Neural crest cell (in vitro differentiated cells): ENCODE measurements around the gene LILRA2. TPM values are rescaled to one million over a fixed set of nuclear protein-coding genes. Genes with fewer than 3 reads are reported as not detected.
"Not testable (repeated sequence)": the region's sequence is repeated elsewhere in the genome, so short reads cannot be mapped to it uniquely, and the experiment has no call there.

Experiments
- DNase-seq: peaks from one replicate; pipeline ENCODE4 v3.0.0; 2021; ENCODE audit warnings: low read depth, mixed read lengths, low spot score
- H3K27ac Mint-ChIP-seq: one replicate; pipeline ENCODE4 v1.8.0; 2021; ENCODE audit warnings: mild to moderate bottlenecking, mixed read lengths; ENCODE audit not compliant: unreplicated experiment
- H3K27me3 Mint-ChIP-seq: 2 replicates; pipeline ENCODE4 v1.8.0; 2021; ENCODE audit warnings: low read depth, mild to moderate bottlenecking, mixed read lengths
- H3K36me3 Mint-ChIP-seq: 2 replicates; pipeline ENCODE4 v1.8.0; 2021; ENCODE audit warnings: low read depth, mild to moderate bottlenecking, mixed read lengths
- H3K4me1 Mint-ChIP-seq: 2 replicates; pipeline ENCODE4 v1.8.0; 2021; ENCODE audit warnings: mixed read lengths
- H3K4me3 Mint-ChIP-seq: one replicate; pipeline ENCODE4 v1.8.0; 2021; ENCODE audit warnings: mild to moderate bottlenecking, mixed read lengths
- H3K9me3 Mint-ChIP-seq: 2 replicates; pipeline ENCODE4 v1.8.0; 2021; ENCODE audit warnings: mixed read lengths
- total RNA-seq: library from RNA; stranded (reverse); gene quantifications from 2 replicates; pipeline ENCODE4 v1.2.1, GENCODE V29; 2021
- TF ChIP-seq, protein P1 (sequence below): fragments of 200-600 bp; sonication (generic); conservative IDR thresholded peaks from 2 replicates; pipeline ENCODE4 v1.5.0; 2021; ENCODE audit warnings: antibody characterized with exemption, mild to moderate bottlenecking

LILRA2 gene
- total RNA-seq, 1 donor from 2014 or later, result not detected

DNA sequence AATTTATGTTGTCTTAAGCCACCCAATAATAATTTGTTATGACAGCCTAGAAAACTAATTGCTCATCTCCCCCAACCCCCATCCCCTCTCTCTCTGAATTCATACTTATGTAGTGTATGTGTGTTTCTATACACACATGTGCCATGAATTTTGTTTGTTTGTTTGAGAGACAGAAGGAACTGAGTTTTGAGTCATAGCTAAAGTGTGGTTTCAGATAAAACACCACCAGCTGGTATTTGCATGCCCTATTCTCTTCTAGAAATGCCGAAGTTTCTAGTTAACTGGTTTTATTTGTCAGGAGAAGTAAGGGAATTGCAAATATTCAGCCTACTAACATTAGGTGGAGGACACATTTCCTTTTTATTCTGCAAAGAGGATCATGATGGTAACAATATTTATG lies 17.4 kb upstream of the LILRA2 start:
- DNase-seq, result no peak
- Mint-ChIP-seq H3K36me3 (peaks cover 6% of the 10 kb centered on the region), H3K4me3 (no peak overlapping the region), H3K27me3 (no peaks in the 10 kb centered on the region), H3K4me1 (no peaks in the 10 kb centered on the region), H3K27ac (no peak overlapping the region), H3K9me3 (peaks cover 15% of the 10 kb centered on the region)
- TF ChIP-seq, protein P1, sequence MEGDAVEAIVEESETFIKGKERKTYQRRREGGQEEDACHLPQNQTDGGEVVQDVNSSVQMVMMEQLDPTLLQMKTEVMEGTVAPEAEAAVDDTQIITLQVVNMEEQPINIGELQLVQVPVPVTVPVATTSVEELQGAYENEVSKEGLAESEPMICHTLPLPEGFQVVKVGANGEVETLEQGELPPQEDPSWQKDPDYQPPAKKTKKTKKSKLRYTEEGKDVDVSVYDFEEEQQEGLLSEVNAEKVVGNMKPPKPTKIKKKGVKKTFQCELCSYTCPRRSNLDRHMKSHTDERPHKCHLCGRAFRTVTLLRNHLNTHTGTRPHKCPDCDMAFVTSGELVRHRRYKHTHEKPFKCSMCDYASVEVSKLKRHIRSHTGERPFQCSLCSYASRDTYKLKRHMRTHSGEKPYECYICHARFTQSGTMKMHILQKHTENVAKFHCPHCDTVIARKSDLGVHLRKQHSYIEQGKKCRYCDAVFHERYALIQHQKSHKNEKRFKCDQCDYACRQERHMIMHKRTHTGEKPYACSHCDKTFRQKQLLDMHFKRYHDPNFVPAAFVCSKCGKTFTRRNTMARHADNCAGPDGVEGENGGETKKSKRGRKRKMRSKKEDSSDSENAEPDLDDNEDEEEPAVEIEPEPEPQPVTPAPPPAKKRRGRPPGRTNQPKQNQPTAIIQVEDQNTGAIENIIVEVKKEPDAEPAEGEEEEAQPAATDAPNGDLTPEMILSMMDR, result no peak

DNA sequence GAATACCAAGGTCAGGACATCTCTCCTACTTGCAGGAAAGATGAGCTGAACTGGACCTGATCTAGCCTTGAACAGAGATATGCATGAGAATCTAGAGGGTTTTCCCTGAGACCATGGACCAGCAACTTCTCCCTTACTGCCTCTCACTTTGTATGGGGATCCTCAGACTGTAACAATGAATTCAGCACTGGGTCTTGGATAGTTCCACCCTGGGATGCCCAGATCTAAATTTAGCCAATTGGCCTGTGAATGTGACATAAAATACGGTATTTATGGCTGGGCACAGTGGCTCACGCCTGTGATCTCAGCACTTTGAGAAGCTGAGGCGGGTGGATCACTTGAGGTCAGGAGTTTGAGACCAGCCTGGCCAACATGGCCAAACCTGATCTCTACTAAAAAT lies 15.3 kb upstream of the LILRA2 start:
- no peaks in the 10 kb centered on the region for H3K27me3 Mint-ChIP-seq
- DNase-seq, result no peak
- no peak overlapping the region for H3K4me3 Mint-ChIP-seq
- H3K4me1 Mint-ChIP-seq, result no peaks in the 10 kb centered on the region
- no peak overlapping the region for H3K27ac Mint-ChIP-seq
- peaks cover 9% of the 10 kb centered on the region for H3K9me3 Mint-ChIP-seq
- TF ChIP-seq, protein P1, result no peak
- no peaks in the 10 kb centered on the region for H3K36me3 Mint-ChIP-seq

DNA sequence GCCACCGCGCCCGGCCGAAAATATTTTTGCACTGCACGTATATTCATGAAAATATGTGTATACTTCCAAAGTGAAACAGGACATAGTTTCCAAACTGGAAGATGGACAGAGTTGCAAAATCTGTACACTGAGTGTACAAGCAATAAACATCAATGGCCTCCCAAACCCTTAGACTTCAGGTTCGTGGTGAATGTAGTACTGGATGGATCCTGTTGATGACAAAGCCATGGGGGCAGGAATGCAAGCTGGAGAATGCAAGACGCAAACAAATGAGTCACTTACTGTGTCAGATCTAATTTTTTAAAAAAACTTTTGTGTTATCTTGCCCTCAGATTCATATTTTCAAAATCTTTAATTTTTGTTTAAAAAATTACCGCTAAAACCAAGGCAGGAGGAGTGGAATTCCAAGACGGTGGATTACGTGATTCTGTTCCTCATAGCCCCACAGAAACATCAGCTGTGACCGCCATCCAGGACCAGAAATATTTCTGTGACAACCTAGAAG lies 12.7 kb upstream of the LILRA2 start:
- peaks cover 3% of the 10 kb centered on the region for H3K9me3 Mint-ChIP-seq
- no peak overlapping the region for H3K27ac Mint-ChIP-seq
- no peaks in the 10 kb centered on the region for H3K4me1 Mint-ChIP-seq
- DNase-seq, result no peak
- H3K36me3 Mint-ChIP-seq, result no peaks in the 10 kb centered on the region
- TF ChIP-seq, protein P1, result no peak
- H3K27me3 Mint-ChIP-seq, result no peaks in the 10 kb centered on the region
- H3K4me3 Mint-ChIP-seq, result no peak overlapping the region

DNA sequence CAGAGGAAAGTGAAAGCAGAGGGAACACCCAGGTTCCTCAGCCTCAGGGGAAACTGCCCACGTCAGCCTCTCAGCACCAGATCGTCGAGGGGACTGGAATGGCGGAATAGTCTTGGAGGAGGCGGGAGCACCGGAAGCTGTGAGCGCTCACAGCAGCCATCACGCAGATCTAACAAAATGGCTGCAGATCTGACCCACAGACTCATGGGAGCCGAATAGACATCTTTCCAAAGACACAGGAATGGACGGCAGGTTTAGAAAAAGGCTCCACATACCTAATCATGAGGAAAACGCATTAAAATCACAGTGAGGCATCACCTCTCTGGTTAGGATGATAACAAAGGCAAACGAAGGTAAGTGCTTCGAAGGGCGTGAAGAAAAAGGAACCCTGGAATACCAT lies 11.8 kb upstream of the LILRA2 start:
- Mint-ChIP-seq H3K4me1 (no peaks in the 10 kb centered on the region), H3K27ac (no peak overlapping the region), H3K27me3 (no peaks in the 10 kb centered on the region), H3K4me3 (no peak overlapping the region), H3K9me3 (peaks cover 3% of the 10 kb centered on the region), H3K36me3 (no peaks in the 10 kb centered on the region)
- TF ChIP-seq, protein P1, result no peak
- no peak for DNase-seq

DNA sequence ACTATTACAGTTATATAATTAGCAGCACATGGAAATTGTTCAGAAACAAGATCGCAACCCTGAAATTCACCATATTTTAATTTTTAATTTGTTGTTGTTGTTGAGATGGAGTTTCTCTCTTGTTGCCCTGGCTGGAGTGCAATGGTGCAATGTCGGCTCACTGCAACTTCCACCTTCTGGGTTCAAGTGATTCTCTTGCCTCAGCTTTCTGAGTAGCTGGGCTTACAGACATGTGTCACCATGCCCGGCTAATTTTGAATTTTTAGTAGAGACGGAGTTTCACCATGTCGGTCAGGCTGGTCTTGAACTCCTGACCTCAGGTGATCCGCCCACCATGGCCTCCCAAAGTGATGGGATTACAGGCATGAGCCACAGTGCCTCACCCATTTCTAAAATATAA lies 10.4 kb upstream of the LILRA2 start:
- H3K27me3 Mint-ChIP-seq, H3K4me3 Mint-ChIP-seq, H3K9me3 Mint-ChIP-seq, DNase-seq, H3K27ac Mint-ChIP-seq, H3K36me3 Mint-ChIP-seq, H3K4me1 Mint-ChIP-seq: not testable (repeated sequence)

DNA sequence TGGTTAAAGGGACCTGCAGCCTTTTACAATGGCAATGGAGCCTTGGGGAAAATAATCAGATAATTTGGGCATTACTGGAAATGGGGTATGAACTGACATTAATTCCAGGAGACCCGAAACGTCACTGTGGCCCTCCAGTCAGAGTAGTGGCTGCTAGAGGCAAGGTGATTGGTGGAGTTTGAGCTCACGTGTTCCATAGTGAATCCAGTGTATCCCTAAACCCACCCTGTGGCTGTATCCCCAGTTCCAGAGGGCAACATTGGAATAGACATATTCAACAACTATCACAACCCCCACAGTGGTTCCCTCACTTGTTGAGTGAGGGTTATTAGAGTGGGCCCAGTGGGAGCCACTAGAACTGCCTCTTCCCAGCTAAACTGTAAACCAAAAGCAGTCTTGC lies 3.3 kb upstream of the LILRA2 start:
- H3K36me3 Mint-ChIP-seq, result no peaks in the 10 kb centered on the region
- peaks cover 3% of the 10 kb centered on the region for H3K9me3 Mint-ChIP-seq
- H3K27me3 Mint-ChIP-seq, result no peaks in the 10 kb centered on the region
- no peak for DNase-seq
- TF ChIP-seq, protein P1, result no peak
- H3K4me1 Mint-ChIP-seq, result no peaks in the 10 kb centered on the region
- no peak overlapping the region for H3K27ac Mint-ChIP-seq
- no peak overlapping the region for H3K4me3 Mint-ChIP-seq

DNA sequence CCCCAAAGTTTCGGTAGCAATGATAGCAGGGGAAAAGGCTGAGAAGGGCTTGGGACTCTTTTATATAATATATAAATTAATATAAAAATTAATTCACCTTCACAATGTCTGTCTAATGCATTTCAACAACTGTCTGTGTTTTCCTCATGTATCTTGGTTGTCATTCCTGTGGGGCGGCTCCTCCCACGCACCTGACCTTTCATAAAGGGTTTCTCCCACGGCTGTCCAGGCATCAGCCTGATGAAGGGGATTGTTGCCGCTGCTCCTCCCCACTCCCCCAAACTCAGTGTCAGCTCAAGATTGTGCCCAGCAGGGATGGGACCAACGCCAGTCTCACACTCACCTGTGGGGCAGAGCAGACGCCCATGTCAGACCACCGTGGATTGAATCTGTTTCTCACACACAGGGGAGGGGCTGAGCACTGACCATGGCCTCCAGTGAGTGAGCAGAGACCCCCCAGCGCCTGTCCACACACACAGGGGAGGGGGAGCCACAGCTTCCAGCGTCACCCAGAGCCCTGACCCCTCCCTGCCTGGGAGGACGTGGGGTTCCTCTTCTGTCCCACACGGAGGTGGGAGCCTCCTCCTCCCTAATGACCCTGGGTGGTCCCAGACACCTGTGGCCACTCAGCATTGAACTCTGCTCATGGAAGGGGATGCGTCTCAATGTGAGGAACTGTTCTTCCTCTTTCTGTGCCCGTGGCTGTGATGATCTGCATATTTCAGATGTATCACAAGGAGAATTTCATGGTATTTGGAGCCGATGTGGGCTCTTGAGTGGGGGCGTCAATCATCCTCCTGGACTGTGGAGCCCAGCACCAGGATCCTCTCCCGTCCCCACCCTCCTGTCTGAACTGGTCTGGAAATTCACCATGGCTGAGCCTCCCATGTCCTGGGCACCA lies 1.6 kb upstream of the LILRA2 start:
- not testable (repeated sequence) for H3K27me3 Mint-ChIP-seq, H3K36me3 Mint-ChIP-seq, H3K9me3 Mint-ChIP-seq, DNase-seq, H3K27ac Mint-ChIP-seq, H3K4me1 Mint-ChIP-seq, H3K4me3 Mint-ChIP-seq
